Testis (tissue), 3 donors: ENCODE data around the gene NOXO1. TPM values are rescaled to one million over a fixed set of nuclear protein-coding genes. Genes with fewer than 3 reads are reported as not detected.

Experiments used
- DNase-seq: peaks from one replicate; pipeline ENCODE4 v3.0.0-alpha.2; 2019
- H3K27ac ChIP-seq, 2 donors: fragments of 200-600 bp; sonication (generic); one replicate each; pipeline ENCODE4 v1.5.1; 2019
- H3K27me3 ChIP-seq: fragments of 200-600 bp; sonication (generic); one replicate; pipeline ENCODE4 v1.5.1; 2019
- H3K36me3 ChIP-seq: fragments of 200-600 bp; sonication (generic); one replicate; pipeline ENCODE4 v1.5.1; 2017; ENCODE audit warnings: low read depth; ENCODE audit errors: missing control alignments
- H3K4me1 ChIP-seq: fragments of 200-600 bp; sonication (generic); one replicate; pipeline ENCODE4 v1.5.1; 2019
- H3K4me3 ChIP-seq, 2 donors: fragments of 200-600 bp; sonication (generic); one replicate each; pipeline ENCODE4 v1.5.1; 2017 to 2019
- H3K9me3 ChIP-seq: fragments of 200-600 bp; sonication (generic); one replicate; pipeline ENCODE4 v1.5.1; 2017
- CTCF ChIP-seq, 3 experiments: fragments of 450-650 bp in 2 of 3; fragments of 200-600 bp in 1 of 3; sonication (generic) in 1 of 3; IDR thresholded peaks; one replicate each; pipeline ENCODE4 v1.5.1; 2016 to 2019; ENCODE audit warnings: antibody characterized with exemption in 3 of 3, mild to moderate bottlenecking in 2 of 3, moderate library complexity in 1 of 3
- POLR2A ChIP-seq: fragments of 450-650 bp; IDR thresholded peaks from one replicate; pipeline ENCODE4 v1.6.1; 2017; ENCODE audit warnings: antibody characterized with exemption, mild to moderate bottlenecking, moderate library complexity
- WGBS, 2 donors: methylation state at CpG; one replicate each; pipeline ENCODE4 v1.1.5; 2018; 5-methylcytosine and 5-hydroxymethylcytosine counted together
- intact Hi-C: fragments of 100-400 bp; cut with DNase I; formaldehyde crosslinking; loops from one replicate; pipeline ENCODE4 v1.15.1; 2023; ENCODE audit warnings: low total_unique reads
- polyA plus RNA-seq: library from polyadenylated mRNA; stranded (reverse); fragments of 350-450 nt; fragmentation: Illumina TruSeq; extraction: RNeasy Lipid Tissue Mini Kit (QIAGEN cat#74804); gene quantifications from one replicate; pipeline ENCODE4 v1.2.3, GENCODE V29; 2014; ENCODE audit warnings: low read depth, low replicate concordance; ENCODE audit not compliant: insufficient read depth
- total RNA-seq, 2 donors: library from RNA; depleted of rRNA; stranded (reverse); fragments of >200 nt; gene quantifications; one replicate each; pipeline ENCODE4 v1.2.3, GENCODE V29; 2016

NOXO1 gene
- total and polyA plus RNA-seq, 3 donors from 2014 or later, result 3.7 to 7.6 (median 4.8) TPM

GRCh38 chr16:1945559-1946391 is 35.5 kb downstream of the NOXO1 start:
- Histone ChIP-seq H3K27me3 (no peaks in the 10 kb centered on the region), H3K9me3 (no peaks in the 10 kb centered on the region), H3K4me3 (no peak overlapping the region), H3K4me1 (peaks cover 16% of the 10 kb centered on the region), H3K36me3 (no peaks in the 10 kb centered on the region), H3K27ac (no peak overlapping the region)
- WGBS, 2 donors, result 83 to 91% methylated on average over 12 to 19 of the region's 19 CpGs
- intact Hi-C loops, result no loop called here
- TF ChIP-seq POLR2A (no peak), CTCF (IDR thresholded peaks at IDR 0.05) (no peak)
- no peak for DNase-seq

- no peaks in the 10 kb centered on the region for H3K9me3 ChIP-seq
- no peaks in the 10 kb centered on the region for H3K36me3 ChIP-seq
- TF ChIP-seq CTCF (IDR thresholded peaks at IDR 0.05) (no peak), POLR2A (no peak)
- no peak overlapping the region for H3K4me3 ChIP-seq
- WGBS, 2 donors, result 83 to 90% methylated on average over 17 to 21 of the region's 21 CpGs
- H3K27ac ChIP-seq, result no peak overlapping the region
- no peaks in the 10 kb centered on the region for H3K27me3 ChIP-seq
- no peak for DNase-seq
- H3K4me1 ChIP-seq, result peaks cover 16% of the 10 kb centered on the region
- intact Hi-C loops, result no loop called here
Measured at GRCh38 chr16:1944612-1945199, 36.6 kb downstream of the NOXO1 start.

- Histone ChIP-seq H3K27ac (peak within 1 kb of the TSS; percentile 46 to 64), H3K27me3 (no peaks in the 10 kb centered on the region), H3K4me3 (peak within 1 kb of the TSS; percentile 85 to 89), H3K4me1 (peaks cover 16% of the 10 kb centered on the region), H3K9me3 (no peaks in the 10 kb centered on the region), H3K36me3 (no peaks in the 10 kb centered on the region)
- TF ChIP-seq POLR2A (peak; percentile 23), CTCF (IDR thresholded peaks at IDR 0.05) (no peak)
- 1 to 3% methylated on average over 11 to 76 of the region's 77 CpGs for WGBS, 2 donors
- intact Hi-C loops, result no loop called here
- DNase-seq, result peak; percentile 100
Measured at GRCh38 chr16:1942810-1943726, 38.2 kb downstream of the NOXO1 start, which contains the start of gene MSRB1. Gene MSRB1 (minus strand): TSS chr16:1943199. CDS start chr16:1943156, 43 bp downstream.

- Histone ChIP-seq H3K4me3 (peak overlapping the region; percentile 85 to 89), H3K27me3 (no peaks in the 10 kb centered on the region), H3K36me3 (no peaks in the 10 kb centered on the region), H3K27ac (peak overlapping the region in 1 of 2 donors; percentile 64), H3K9me3 (no peaks in the 10 kb centered on the region), H3K4me1 (peaks cover 16% of the 10 kb centered on the region)
- 15 to 19% methylated on average over 13 to 17 of the region's 17 CpGs for WGBS, 2 donors
- no peak for DNase-seq
- intact Hi-C loops, result no loop called here
- TF ChIP-seq CTCF (IDR thresholded peaks at IDR 0.05) (no peak), POLR2A (no peak)
Measured at GRCh38 chr16:1942047-1942809, 39.0 kb downstream of the NOXO1 start.
